ENCODE data around the gene ATOH7. TPM values are rescaled to one million over a fixed set of nuclear protein-coding genes. Genes with fewer than 3 reads are reported as not detected.

The ATOH7 gene
- total and polyA plus RNA-seq, 2 donors (not counting 1 experiment from before 2014, with no cell fraction given) = not detected

- no peaks in the 10 kb centered on the region for H3K36me3 ChIP-seq (replicated peaks in 1 of 2; ENCODE audit: control extremely low read depth in 1 of 2, control insufficient read depth in 1 of 2, extremely low read depth in 1 of 2, insufficient read depth in 2 of 2, low read length in 1 of 2)
- no peak overlapping the region for H3K4me2 ChIP-seq (replicated peaks; ENCODE audit: low read depth, low read length, poor library complexity, severe bottlenecking)
- peaks cover 0 to 25% (median 19%) of the 10 kb centered on the region in 4 experiments for H3K27me3 ChIP-seq (replicated peaks in 1 of 4; ENCODE audit: control extremely low read depth in 1 of 4, control insufficient read depth in 3 of 4, insufficient read depth in 4 of 4, low read length in 3 of 4)
- Mint-ChIP-seq H3K27ac (no peak overlapping the region), H3K4me1 (peaks cover 8% of the 10 kb centered on the region), H3K27me3 (peaks cover 29% of the 10 kb centered on the region), H3K4me3 (no peak overlapping the region), H3K9me3 (ENCODE audit: insufficient read depth) (no peaks in the 10 kb centered on the region)
- peaks cover 10 to 12% of the 10 kb centered on the region in 2 donors for H3K4me1 ChIP-seq (ENCODE audit: control insufficient read depth in 2 of 2, insufficient read depth in 2 of 2, low read length in 2 of 2)
- no peaks in the 10 kb centered on the region for H3K79me2 ChIP-seq (ENCODE audit: control insufficient read depth, insufficient read depth, low read length)
- no peak for DNase-seq
- ChIA-PET POLR2A (no interaction called here), CTCF (no interaction called here)
- no peaks in the 10 kb centered on the region for H3K9me3 ChIP-seq (ENCODE audit: control extremely low read depth in 1 of 3, control insufficient read depth in 2 of 3, insufficient read depth in 1 of 3, low read length in 2 of 3)
- H3K27ac ChIP-seq (ENCODE audit: low read length in 2 of 2) = no peak overlapping the region
- no peak overlapping the region for H3K4me3 ChIP-seq (ENCODE audit: control extremely low read depth in 1 of 5, extremely low read depth in 1 of 5, insufficient read depth in 1 of 5, low read depth in 2 of 5, low read length in 4 of 5)
- TF ChIP-seq CTCF (IDR thresholded peaks at IDR 0.05) (no peak), EZH2 (IDR thresholded peaks at IDR 0.05; ENCODE audit: borderline replicate concordance, insufficient read depth, low read depth, low read length, poor library complexity, severe bottlenecking) (no peak)
- H2AFZ ChIP-seq (ENCODE audit: insufficient read depth, low read depth, low read length, poor library complexity, severe bottlenecking) = no peak overlapping the region
- ATAC-seq (ENCODE audit: low read depth) = no peak
- no CpG with 5 or more reads among the region's 2 CpGs for WGBS (ENCODE audit: insufficient coverage)
- H3K9ac ChIP-seq (ENCODE audit: low read length) = no peak overlapping the region
- no peaks in the 10 kb centered on the region for H4K20me1 ChIP-seq (ENCODE audit: control insufficient read depth, insufficient read depth, low read length, poor library complexity, severe bottlenecking)
- intact Hi-C loops (cut with micrococcal nuclease) = no loop called here
Observed at GRCh38 chr10:68235111-68235510, 3.2 kb upstream of the ATOH7 start.

- Histone ChIP-seq H3K4me3 (ENCODE audit: control extremely low read depth in 1 of 5, extremely low read depth in 1 of 5, insufficient read depth in 1 of 5, low read depth in 2 of 5, low read length in 4 of 5) (no peak overlapping the region), H3K4me2 (replicated peaks; ENCODE audit: low read depth, low read length, poor library complexity, severe bottlenecking) (no peak overlapping the region), H3K9me3 (ENCODE audit: control extremely low read depth in 1 of 3, control insufficient read depth in 2 of 3, insufficient read depth in 1 of 3, low read length in 2 of 3) (no peaks in the 10 kb centered on the region), H3K36me3 (replicated peaks in 1 of 2; ENCODE audit: control extremely low read depth in 1 of 2, control insufficient read depth in 1 of 2, extremely low read depth in 1 of 2, insufficient read depth in 2 of 2, low read length in 1 of 2) (no peaks in the 10 kb centered on the region), H3K27me3 (replicated peaks in 1 of 4; ENCODE audit: control extremely low read depth in 1 of 4, control insufficient read depth in 3 of 4, insufficient read depth in 4 of 4, low read length in 3 of 4) (peaks cover 0 to 31% (median 27%) of the 10 kb centered on the region in 4 experiments), H4K20me1 (ENCODE audit: control insufficient read depth, insufficient read depth, low read length, poor library complexity, severe bottlenecking) (no peaks in the 10 kb centered on the region), H3K9ac (ENCODE audit: low read length) (no peak overlapping the region), H3K79me2 (ENCODE audit: control insufficient read depth, insufficient read depth, low read length) (no peaks in the 10 kb centered on the region), H3K4me1 (ENCODE audit: control insufficient read depth in 2 of 2, insufficient read depth in 2 of 2, low read length in 2 of 2) (peaks cover 10 to 12% of the 10 kb centered on the region in 2 donors), H2AFZ (ENCODE audit: insufficient read depth, low read depth, low read length, poor library complexity, severe bottlenecking) (no peak overlapping the region), H3K27ac (ENCODE audit: low read length in 2 of 2) (no peak overlapping the region)
- Mint-ChIP-seq H3K4me3 (no peak overlapping the region), H3K27ac (no peak overlapping the region), H3K9me3 (ENCODE audit: insufficient read depth) (no peaks in the 10 kb centered on the region), H3K27me3 (peaks cover 36% of the 10 kb centered on the region), H3K4me1 (peaks cover 8% of the 10 kb centered on the region)
- intact Hi-C loops (cut with micrococcal nuclease) = loop anchor here (5.0 kb wide), 1 partner anchor 69 kb away; no protein-coding TSS in a partner anchor
- DNase-seq = no peak
- ChIA-PET CTCF (no interaction called here), POLR2A (no interaction called here)
- no CpG with 5 or more reads among the region's 3 CpGs for WGBS (ENCODE audit: insufficient coverage)
- no peak for ATAC-seq (ENCODE audit: low read depth)
- TF ChIP-seq EZH2 (IDR thresholded peaks at IDR 0.05; ENCODE audit: borderline replicate concordance, insufficient read depth, low read depth, low read length, poor library complexity, severe bottlenecking) = no peak
Observed at GRCh38 chr10:68233046-68233445, 1.1 kb upstream of the ATOH7 start.
